ENCODE results near the gene SLC38A10.

SLC38A10 gene

GRCh38 chr17:81242421-81243332, 52.4 kb downstream of the SLC38A10 start:
- no peak for TF ChIP-seq CTCF (IDR thresholded peaks at IDR 0.05; ENCODE audit: poor library complexity, severe bottlenecking)
- ATAC-seq (ENCODE audit: low read depth): no peak
- no peak overlapping the region for H3K4me3 ChIP-seq (ENCODE audit: severe bottlenecking)
- H3K27ac ChIP-seq (ENCODE audit: poor library complexity, severe bottlenecking): no peak overlapping the region
- peaks cover 17% of the 10 kb centered on the region for H3K36me3 ChIP-seq (ENCODE audit: low read depth)
- H3K4me1 ChIP-seq (ENCODE audit: insufficient read depth, poor library complexity, severe bottlenecking): no peaks in the 10 kb centered on the region
- no peak for DNase-seq (ENCODE audit: low spot score)
- no peaks in the 10 kb centered on the region for H3K9me3 ChIP-seq (ENCODE audit: severe bottlenecking)
- no peaks in the 10 kb centered on the region for H3K27me3 ChIP-seq (ENCODE audit: insufficient read depth, poor library complexity, severe bottlenecking)

- Histone ChIP-seq H3K4me3 (ENCODE audit: severe bottlenecking) (no peak overlapping the region), H3K36me3 (ENCODE audit: low read depth) (peaks cover 17% of the 10 kb centered on the region), H3K27ac (ENCODE audit: poor library complexity, severe bottlenecking) (no peak overlapping the region), H3K4me1 (ENCODE audit: insufficient read depth, poor library complexity, severe bottlenecking) (no peaks in the 10 kb centered on the region), H3K27me3 (ENCODE audit: insufficient read depth, poor library complexity, severe bottlenecking) (no peaks in the 10 kb centered on the region), H3K9me3 (ENCODE audit: severe bottlenecking) (no peaks in the 10 kb centered on the region)
- ATAC-seq (ENCODE audit: low read depth) (no peak), DNase-seq (ENCODE audit: low spot score) (no peak)
- TF ChIP-seq CTCF (IDR thresholded peaks at IDR 0.05; ENCODE audit: poor library complexity, severe bottlenecking): peak; percentile 66
Observed at GRCh38 chr17:81241648-81242420, 53.3 kb downstream of the SLC38A10 start.

- ATAC-seq (ENCODE audit: low read depth) (no peak), DNase-seq (ENCODE audit: low spot score) (no peak)
- TF ChIP-seq CTCF (IDR thresholded peaks at IDR 0.05; ENCODE audit: poor library complexity, severe bottlenecking): no peak
- Histone ChIP-seq H3K4me1 (ENCODE audit: insufficient read depth, poor library complexity, severe bottlenecking) (no peaks in the 10 kb centered on the region), H3K9me3 (ENCODE audit: severe bottlenecking) (no peaks in the 10 kb centered on the region), H3K27me3 (ENCODE audit: insufficient read depth, poor library complexity, severe bottlenecking) (no peaks in the 10 kb centered on the region), H3K4me3 (ENCODE audit: severe bottlenecking) (no peak overlapping the region), H3K27ac (ENCODE audit: poor library complexity, severe bottlenecking) (no peak overlapping the region), H3K36me3 (ENCODE audit: low read depth) (peaks cover 17% of the 10 kb centered on the region)
Observed at GRCh38 chr17:81241203-81241602, 53.9 kb downstream of the SLC38A10 start.

DNA sequence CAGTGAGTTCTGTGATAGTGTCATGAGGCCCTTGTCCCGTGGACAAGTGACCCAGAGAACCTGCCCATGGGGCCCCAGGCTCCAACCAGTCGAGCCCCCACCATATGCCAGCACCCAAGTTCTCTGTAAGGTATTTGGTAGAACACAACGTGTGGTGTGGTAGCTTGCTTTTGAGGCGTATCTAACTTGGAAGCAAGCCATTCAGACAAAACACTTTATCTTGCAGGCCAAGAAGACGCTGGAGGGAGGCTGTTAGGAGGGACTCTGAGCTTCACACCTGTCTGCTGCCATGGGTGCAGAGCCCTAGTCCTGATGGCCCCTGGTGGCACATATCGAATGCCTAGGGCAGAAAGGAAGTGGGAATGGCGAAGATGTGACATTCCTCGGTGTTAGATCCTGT, 54.3 kb downstream of the SLC38A10 start:
- no peak for TF ChIP-seq CTCF (IDR thresholded peaks at IDR 0.05; ENCODE audit: poor library complexity, severe bottlenecking)
- Histone ChIP-seq H3K9me3 (ENCODE audit: severe bottlenecking) (no peaks in the 10 kb centered on the region), H3K4me3 (ENCODE audit: severe bottlenecking) (no peak overlapping the region), H3K27ac (ENCODE audit: poor library complexity, severe bottlenecking) (peak overlapping the region; percentile 67), H3K4me1 (ENCODE audit: insufficient read depth, poor library complexity, severe bottlenecking) (no peaks in the 10 kb centered on the region), H3K36me3 (ENCODE audit: low read depth) (peaks cover 17% of the 10 kb centered on the region), H3K27me3 (ENCODE audit: insufficient read depth, poor library complexity, severe bottlenecking) (no peaks in the 10 kb centered on the region)
- ATAC-seq (ENCODE audit: low read depth) (no peak), DNase-seq (ENCODE audit: low spot score) (no peak)
